Ureter (tissue), 1 donor: ENCODE measurements around the gene GOLGA6L9. TPM values are rescaled to one million over a fixed set of nuclear protein-coding genes. Genes with fewer than 3 reads are reported as not detected.
A peak's percentile ranks its signal among the peaks of the same experiment; 100 is the strongest.
"Not testable (repeated sequence)": the region's sequence is repeated elsewhere in the genome, so short reads cannot be mapped to it uniquely, and the experiment has no call there.

Experiments
- DNase-seq: peaks from one replicate; pipeline ENCODE4 v3.0.0-alpha.2; 2020; ENCODE audit warnings: low spot score
- total RNA-seq: library from RNA; stranded (reverse); gene quantifications from one replicate; pipeline ENCODE4 v1.2.4, GENCODE V29; 2023
- donor health status: DM: yes; HTN: yes; CAD: no.

Gene GOLGA6L9
- total RNA-seq, 1 donor from 2014 or later, result 7.9 TPM

DNA sequence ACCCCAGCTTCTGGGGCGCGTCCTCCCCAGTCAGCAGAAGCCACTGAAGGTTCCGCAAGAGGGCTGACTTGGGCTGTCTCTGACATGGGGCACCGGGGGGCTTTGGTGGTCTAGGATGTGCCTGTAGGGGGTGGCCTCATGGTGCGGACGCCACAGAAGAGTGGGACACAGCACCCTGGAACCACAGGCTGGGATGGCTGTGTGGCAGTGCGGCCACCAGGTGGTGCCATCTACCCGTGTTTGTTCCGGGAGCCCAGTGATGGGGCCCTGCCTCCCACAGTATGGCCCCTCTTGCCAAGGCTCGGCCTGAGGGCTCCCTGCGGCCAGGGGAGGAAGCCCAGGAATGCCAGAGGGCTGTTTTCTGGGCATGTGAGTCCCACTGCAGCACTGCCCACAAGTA is 38.6 kb downstream of the GOLGA6L9 start:
- DNase-seq, result not testable (repeated sequence)

DNA sequence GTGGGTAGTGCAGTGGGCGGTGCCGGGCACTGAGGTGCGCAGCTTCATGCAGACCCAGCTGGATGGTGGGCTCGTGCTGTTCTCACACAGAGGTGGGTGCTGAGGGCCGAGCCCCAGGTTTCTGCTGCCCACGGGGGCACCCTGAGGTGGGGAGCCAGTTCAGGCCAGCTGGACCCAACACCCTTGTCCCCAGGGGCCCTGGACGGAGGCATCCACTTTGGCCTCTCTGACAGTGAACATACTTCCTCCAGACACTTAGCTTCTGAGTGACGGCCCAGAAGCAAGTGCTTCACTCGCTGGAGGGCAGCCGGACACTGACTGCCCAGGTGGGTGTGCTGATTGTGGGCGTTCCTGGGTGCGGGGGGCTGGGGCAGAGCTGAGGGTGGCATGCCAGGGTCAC is 39.8 kb downstream of the GOLGA6L9 start:
- not testable (repeated sequence) for DNase-seq

DNA sequence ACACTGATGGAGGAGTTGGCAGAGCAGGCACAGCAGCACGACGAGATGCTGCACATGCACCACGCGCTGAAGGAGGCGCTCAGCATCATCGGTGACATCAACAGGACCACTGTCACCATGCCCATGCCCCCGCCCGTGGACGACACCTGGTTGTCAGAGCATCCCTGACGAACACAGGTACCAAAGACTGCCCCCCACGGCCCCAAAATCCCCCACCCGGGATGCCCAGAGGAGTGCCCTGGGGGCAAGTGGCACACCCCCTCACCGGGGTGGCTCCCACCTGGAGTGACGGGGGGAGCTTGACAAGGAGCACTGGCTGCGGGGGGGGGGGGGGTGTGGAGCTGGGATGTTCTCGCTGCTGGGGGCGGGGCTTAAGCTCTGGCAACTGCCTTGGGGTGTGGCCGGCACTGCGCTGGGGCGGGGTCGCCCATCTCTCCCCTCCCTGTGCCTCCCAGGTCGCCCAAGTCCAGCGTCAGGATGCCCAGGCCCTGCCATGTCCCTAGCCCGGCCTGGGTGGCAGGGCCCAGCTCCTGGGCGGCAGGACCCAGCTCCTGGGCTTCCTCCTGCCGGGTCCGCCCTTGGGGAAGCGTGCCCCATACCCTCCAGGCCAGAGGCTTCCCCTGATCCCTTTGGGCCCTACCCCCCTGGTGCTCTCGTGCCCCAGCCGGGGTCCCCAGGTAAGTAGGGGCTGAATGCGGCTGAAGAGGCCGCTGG is 42.8 kb downstream of the GOLGA6L9 start:
- DNase-seq, result peak; percentile 45

DNA sequence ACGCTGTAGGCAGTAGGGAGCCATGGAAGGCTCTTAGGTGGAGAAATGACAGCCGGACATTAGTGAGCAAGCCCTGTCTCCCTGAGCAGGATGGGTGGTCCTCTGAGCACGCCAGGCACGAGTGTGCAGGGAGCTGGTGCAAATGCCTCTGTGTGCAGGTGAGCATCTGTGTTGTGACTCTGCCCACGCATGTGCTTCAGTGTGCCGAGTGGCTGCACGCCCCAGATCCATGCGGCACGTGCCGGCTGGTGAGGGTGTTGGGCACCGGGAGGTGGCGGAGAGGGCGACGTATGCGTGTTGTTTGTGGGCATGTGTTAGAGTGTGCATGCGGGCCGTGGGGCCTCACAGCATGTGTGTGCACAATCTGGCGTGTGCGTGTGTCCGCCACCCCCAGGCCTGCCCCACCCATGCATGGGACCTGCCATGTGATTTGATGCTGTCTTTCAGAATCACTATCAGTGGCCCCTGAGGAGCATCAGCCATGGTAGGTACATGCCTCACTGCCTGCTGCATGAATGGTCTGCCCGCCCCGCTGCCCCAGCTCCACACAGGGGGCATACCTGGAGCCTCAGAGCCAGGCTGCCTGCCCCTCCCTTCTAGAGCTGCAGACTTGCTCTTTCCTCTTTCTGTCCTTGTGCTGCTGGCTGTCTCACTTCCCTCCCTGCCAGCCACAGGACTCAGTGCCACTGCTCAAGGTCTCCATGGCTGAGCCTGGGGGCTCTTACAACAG is 45.1 kb downstream of the GOLGA6L9 start:
- not testable (repeated sequence) for DNase-seq

DNA sequence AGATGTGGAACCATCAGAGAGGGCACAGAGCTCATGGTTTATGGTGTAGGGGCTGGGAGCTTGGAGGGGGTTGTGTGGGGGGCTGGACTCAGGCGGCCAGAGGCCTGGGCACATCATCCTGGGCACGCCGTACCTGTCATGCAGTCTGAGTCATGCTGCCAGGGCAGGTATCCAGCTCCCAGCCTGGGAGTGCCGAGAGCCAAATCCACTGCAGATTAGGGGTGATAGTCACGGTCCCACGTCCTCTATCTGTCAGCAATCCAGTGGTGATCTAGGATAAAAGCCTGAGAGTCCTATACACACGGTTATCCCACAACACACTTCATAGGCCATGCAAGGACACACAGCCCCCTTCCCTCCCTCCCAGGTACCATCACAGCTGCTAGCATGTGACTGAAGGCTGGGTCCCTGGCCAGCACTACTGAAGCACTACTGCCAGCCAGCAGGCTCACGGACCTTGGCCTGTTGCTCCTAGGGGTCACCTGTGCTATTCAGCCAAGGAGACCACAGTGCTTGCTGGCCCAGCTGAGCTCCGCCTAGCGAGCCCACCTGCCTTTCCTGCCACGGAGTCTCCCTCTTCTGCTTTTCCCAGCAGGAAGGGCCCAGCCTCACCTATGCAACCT is 45.8 kb downstream of the GOLGA6L9 start:
- DNase-seq, result not testable (repeated sequence)

DNA sequence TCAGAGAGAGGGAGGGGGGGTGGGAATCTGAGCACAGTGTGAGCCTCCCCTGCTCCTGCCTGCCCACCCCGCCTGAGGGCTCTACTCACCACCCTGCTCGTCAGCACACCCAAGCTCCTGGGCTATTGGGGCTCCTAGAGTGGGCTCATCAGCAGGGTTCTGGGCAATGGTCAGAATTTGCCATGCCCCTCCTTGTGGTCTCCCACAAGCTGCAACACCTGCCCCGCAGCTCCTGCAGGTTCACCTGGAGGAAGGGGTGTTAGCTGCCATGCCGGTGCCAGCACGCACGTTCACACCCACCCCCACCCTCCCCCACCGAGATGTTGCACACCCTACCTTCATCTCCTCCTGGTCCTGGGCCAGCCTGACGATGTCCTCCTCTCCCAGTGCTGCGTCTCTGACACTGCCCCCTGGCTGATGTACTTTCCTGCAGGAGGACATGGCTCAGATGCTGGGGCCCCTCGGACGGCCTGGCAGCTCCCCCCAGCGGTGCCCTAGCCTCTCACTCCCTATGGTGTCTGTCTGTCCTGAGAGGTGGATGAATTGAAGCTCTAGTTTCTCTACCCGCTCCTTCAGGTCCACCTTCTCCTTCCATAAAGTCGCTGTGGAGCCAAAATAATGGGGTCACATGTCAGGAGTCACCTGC is 47.2 kb downstream of the GOLGA6L9 start:
- not testable (repeated sequence) for DNase-seq

DNA sequence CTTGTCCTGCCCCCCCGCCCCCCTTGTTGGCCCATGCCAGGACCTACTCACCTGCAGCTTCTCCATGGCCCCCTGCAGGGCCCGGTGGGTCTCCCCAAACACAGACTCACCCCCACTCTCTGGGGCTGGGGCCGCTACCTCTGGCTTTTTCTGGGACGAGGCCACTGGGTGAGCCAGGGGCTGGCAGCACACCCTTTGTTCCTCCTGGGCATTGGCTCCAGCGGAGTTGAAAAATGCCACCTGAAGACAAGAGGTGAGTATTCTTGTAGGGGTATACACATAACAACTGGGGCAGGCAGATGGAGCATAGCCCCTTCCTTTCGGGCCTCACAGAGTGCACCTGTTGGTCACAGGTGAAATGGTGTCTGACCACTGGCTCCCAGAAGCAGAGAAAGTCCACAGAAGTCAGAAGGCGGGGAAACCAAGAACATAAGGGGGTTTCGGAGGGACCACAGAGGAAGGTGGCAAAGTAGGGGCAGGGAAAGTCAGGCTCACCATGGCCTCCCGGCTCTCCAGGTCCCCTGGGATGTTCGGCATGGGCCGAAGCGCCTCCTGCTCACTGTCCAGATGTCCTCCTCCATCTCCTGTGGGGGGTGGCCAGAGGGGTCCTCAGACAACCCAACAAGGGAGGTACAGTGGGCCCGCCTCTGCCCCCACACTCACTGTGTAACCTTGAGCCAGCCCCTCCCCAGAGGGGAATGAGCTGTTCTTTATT is 47.9 kb downstream of the GOLGA6L9 start:
- DNase-seq, result not testable (repeated sequence)

Other genes with a start within 250 kb of the GOLGA6L9 start
- 21.2 TPM for gene EFL1, start 167.1 kb upstream of the GOLGA6L9 start, total RNA-seq
- gene SAXO2, start 167.0 kb upstream of the GOLGA6L9 start, total RNA-seq, result 2.6 TPM
- gene GOLGA6L10, start 80.3 kb upstream of the GOLGA6L9 start, total RNA-seq, result 4.3 TPM
- gene RPS17, start 110.6 kb downstream of the GOLGA6L9 start, total RNA-seq, result 1,866 TPM
- 3.7 TPM for gene CPEB1, start 217.5 kb downstream of the GOLGA6L9 start, total RNA-seq